ENCODE data around the gene ITLN2. TPM values are rescaled to one million over a fixed set of nuclear protein-coding genes. Genes with fewer than 3 reads are reported as not detected.

The ITLN2 gene
- total RNA-seq, 1 experiment from 2014 or later, result 0.20 TPM

- Histone ChIP-seq H4K20me1 (ENCODE audit: insufficient read depth) (no peaks in the 10 kb centered on the region), H3K4me2 (ENCODE audit: low read length) (no peak overlapping the region), H3K4me3 (replicated peaks in 1 of 2; ENCODE audit: low read depth in 1 of 2, low read length in 2 of 2) (no peak overlapping the region), H3K4me1 (ENCODE audit: control insufficient read depth in 1 of 2, insufficient read depth in 2 of 2, low read length in 2 of 2) (no peaks in the 10 kb centered on the region), H2AFZ (ENCODE audit: low read depth, low read length, poor library complexity, severe bottlenecking) (no peak overlapping the region), H3K9ac (ENCODE audit: low read length) (no peak overlapping the region), H3K79me2 (ENCODE audit: insufficient read depth, low read length) (no peaks in the 10 kb centered on the region), H3K36me3 (ENCODE audit: control insufficient read depth in 1 of 2, insufficient read depth in 2 of 2, low read length in 2 of 2) (no peaks in the 10 kb centered on the region), H3K9me2 (ENCODE audit: insufficient read depth) (no peaks in the 10 kb centered on the region), H3K27me3 (ENCODE audit: insufficient read depth, low read length) (no peaks in the 10 kb centered on the region), H3K9me3 (ENCODE audit: control insufficient read depth in 1 of 2, insufficient read depth in 1 of 2, low read depth in 1 of 2, low read length in 2 of 2) (no peaks in the 10 kb centered on the region), H3K27ac (ENCODE audit: low read depth, low read length) (no peak overlapping the region)
- BruUV-seq (replicated peaks), result no TSS peak
- TF ChIP-seq REST (IDR thresholded peaks at IDR 0.05; ENCODE audit: low read depth) (no peak), SP1 (IDR thresholded peaks at IDR 0.05; ENCODE audit: low read depth) (no peak), FOSL1 (IDR thresholded peaks at IDR 0.05; ENCODE audit: low read depth) (no peak), ZFX (IDR thresholded peaks at IDR 0.05) (no peak), CBX3 (IDR thresholded peaks at IDR 0.05; ENCODE audit: low read depth) (no peak), ELF1 (IDR thresholded peaks at IDR 0.05; ENCODE audit: borderline replicate concordance, low read depth) (no peak), RAD21 (IDR thresholded peaks at IDR 0.05; ENCODE audit: low read depth) (no peak), SRF (IDR thresholded peaks at IDR 0.05; ENCODE audit: low read depth) (no peak), POLR2AphosphoS5 (IDR thresholded peaks at IDR 0.05; ENCODE audit: low read depth, low read length) (no peak), CEBPB (IDR thresholded peaks at IDR 0.05; ENCODE audit: low read depth) (no peak)
- TF ChIP-seq, protein P1, sequence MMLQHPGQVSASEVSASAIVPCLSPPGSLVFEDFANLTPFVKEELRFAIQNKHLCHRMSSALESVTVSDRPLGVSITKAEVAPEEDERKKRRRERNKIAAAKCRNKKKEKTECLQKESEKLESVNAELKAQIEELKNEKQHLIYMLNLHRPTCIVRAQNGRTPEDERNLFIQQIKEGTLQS (IDR thresholded peaks at IDR 0.05), result no peak
- no peak for ATAC-seq
- no peak for DNase-seq (ENCODE audit: low read depth, low spot score)
- ChIA-PET RAD21 (ENCODE audit: low non-redundant PET in 1 of 2, low total read pairs in 2 of 2, uncharacterized antibody in 2 of 2, unreplicated experiment in 2 of 2) (no interaction called here), POLR2A (no interaction called here), CTCF (no interaction called here)
- intact Hi-C loops (cut with micrococcal nuclease), result no loop called here
Observed at GRCh38 chr1:160910170-160910750, 44.3 kb downstream of the ITLN2 start.

All from HCT116 (cell line).